ENCODE data around the gene PAOX.
A peak's percentile ranks its signal among the peaks of the same experiment; 100 is the strongest.
"Not testable (repeated sequence)": the region's sequence is repeated elsewhere in the genome, so short reads cannot be mapped to it uniquely, and the experiment has no call there.

PAOX gene

DNA sequence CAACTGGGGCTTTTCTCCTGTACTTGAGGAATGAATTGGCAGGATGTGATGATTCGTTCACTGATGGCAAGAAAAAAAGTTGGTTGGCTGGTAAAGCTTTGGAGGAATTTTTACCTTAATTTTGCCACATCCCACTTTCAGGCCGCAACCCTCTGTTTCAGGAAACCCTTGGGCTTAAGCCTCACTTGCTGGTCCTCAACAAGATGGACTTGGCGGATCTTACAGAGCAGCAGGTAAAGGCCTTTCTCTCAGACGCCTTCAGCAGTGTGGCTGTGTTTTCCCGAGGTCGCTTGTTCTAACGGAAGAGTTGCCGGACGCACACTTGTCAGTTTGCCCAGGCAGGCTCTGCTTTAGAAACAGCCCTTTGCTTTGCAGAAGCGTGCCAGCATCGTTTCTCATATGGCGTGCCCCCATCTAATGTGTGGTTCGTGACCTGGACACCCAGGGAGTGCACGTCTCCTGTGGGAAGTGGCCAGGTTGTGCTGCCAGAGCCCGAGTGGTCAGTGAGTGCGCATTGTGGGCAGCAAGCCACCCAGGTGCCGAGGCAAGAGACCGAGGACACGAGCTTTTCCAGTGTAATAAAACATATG, 17.1 kb downstream of the PAOX start:
- peaks cover 65% of the 10 kb centered on the region for H3K4me1 Mint-ChIP-seq (ENCODE audit: low read depth)
- peaks cover 66% of the 10 kb centered on the region for H3K36me3 Mint-ChIP-seq (ENCODE audit: low read depth)
- H3K27ac Mint-ChIP-seq: peak overlapping the region; percentile 97
- H3K9me3 Mint-ChIP-seq: no peaks in the 10 kb centered on the region
- H3K27me3 Mint-ChIP-seq: no peaks in the 10 kb centered on the region
- H3K4me3 Mint-ChIP-seq: peak overlapping the region; percentile 96
- DNase-seq: no peak

DNA sequence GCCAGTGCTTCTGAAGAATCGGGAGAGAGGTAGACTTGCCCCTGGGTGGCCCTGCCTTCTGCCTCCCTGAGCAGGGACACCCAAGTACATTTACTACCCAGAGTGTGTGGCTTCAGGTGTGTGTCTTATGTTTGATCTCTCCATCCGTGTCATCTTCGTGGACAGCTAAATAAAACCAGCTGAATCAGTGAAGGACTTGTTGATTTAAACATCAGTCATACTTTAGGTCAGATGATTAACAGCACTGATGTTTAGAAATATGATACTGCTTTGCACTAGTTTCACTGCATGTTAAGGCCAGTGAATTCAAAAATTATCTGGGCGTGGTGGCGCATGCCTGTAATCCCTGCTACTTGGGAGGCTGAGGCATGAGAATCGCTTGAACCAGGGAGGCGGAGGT, 18.9 kb downstream of the PAOX start:
- no peaks in the 10 kb centered on the region for H3K9me3 Mint-ChIP-seq
- H3K27ac Mint-ChIP-seq: peak overlapping the region; percentile 50
- peaks cover 59% of the 10 kb centered on the region for H3K4me1 Mint-ChIP-seq (ENCODE audit: low read depth)
- no peaks in the 10 kb centered on the region for H3K27me3 Mint-ChIP-seq
- peaks cover 83% of the 10 kb centered on the region for H3K36me3 Mint-ChIP-seq (ENCODE audit: low read depth)
- no peak for DNase-seq
- no peak overlapping the region for H3K4me3 Mint-ChIP-seq

DNA sequence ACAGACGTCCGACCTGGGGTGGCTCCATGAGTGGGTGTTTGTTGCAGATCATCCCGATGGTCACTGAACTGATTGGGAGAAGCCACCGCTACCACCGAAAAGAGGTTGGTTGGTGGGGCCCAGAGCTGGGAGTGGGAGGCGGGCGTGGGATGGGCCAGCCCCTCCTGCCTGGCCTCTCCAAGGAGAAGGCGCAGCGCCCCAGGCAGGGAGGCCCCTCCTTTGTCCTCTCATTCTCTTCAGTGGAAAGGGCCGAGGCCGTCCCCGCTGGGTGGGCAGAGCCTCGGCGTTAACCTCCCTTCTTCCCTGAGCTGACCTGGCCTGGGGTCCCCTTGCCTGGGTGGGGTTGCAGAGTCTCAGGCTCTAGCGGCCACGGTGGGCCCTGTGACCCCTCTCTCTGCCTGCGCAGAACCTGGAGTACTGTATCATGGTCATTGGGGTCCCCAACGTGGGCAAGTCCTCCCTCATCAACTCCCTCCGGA, 20.1 kb downstream of the PAOX start:
- Mint-ChIP-seq H3K27ac (no peak overlapping the region), H3K4me1 (ENCODE audit: low read depth) (peaks cover 55% of the 10 kb centered on the region), H3K4me3 (no peak overlapping the region)

DNA sequence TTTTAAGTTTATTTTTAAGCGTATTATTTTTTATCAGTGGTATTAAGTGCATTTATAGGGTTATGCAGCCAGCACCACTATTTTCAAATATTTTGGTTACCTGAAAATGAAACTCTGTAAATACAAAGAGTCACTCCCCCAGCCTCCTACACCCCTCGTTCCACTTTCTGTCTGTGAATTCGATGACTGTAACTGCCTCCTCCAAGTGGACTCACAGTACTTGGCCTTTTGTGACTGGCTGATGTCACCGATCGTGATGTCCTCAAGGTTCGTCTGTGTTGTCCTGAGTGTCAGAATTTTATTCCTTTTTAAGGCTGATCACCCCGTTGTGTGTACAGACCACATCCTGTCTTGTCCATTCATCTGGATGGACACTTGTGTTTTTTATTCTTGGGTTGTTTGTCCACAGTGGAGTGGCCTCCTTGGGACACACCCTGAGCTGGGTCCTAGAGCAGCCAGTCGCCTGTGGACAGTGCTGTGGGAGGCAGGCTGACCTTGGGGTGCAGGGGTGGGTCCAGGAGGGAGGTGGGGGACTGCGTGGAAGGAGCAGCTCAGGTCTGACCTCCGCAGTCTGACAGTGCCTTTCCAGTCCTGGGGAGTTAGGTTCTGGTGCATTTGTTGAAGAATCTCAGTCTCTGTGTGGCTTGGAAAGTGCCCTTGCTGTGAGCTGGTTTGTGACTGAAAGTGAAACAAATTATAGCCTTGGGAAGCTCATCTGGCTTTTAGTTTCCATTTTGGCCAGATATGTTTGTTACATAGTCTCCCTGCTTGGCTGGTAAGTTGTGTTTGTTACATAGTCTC, 21.8 kb downstream of the PAOX start:
- Mint-ChIP-seq H3K27me3 (no peaks in the 10 kb centered on the region), H3K36me3 (ENCODE audit: low read depth) (peaks cover 96% of the 10 kb centered on the region), H3K4me3 (no peak overlapping the region), H3K9me3 (no peaks in the 10 kb centered on the region), H3K27ac (peak overlapping the region; percentile 69), H3K4me1 (ENCODE audit: low read depth) (peaks cover 60% of the 10 kb centered on the region)
- no peak for DNase-seq

More for the DNA sequence above, 20.1 kb downstream of the PAOX start:
- Mint-ChIP-seq H3K27me3 (no peaks in the 10 kb centered on the region), H3K9me3 (no peaks in the 10 kb centered on the region), H3K36me3 (ENCODE audit: low read depth) (peaks cover 93% of the 10 kb centered on the region)
- no peak for DNase-seq

DNA sequence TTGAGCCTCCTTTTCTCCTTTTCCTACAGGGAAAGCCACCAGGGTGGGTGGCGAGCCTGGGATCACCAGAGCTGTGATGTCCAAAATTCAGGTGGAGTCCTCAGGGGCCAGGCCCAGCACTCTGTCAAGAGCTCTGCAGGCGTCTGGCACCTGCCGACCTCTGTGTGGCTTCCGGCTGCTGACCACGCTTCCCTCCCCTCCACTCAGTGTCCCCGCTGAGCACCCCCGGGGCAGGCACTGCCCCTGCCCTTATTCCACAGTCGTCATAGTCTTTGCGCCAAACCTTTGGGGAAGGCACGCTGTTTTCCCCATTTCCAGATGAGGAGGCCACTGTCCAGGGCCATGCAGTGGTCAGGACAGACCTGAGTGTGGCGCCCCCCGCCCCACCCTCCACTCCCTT, 22.4 kb downstream of the PAOX start:
- peaks cover 97% of the 10 kb centered on the region for H3K36me3 Mint-ChIP-seq (ENCODE audit: low read depth)
- no peaks in the 10 kb centered on the region for H3K27me3 Mint-ChIP-seq
- DNase-seq: no peak
- H3K9me3 Mint-ChIP-seq: no peaks in the 10 kb centered on the region
- no peak overlapping the region for H3K4me3 Mint-ChIP-seq
- H3K4me1 Mint-ChIP-seq (ENCODE audit: low read depth): peaks cover 59% of the 10 kb centered on the region
- H3K27ac Mint-ChIP-seq: peak overlapping the region; percentile 69

DNA sequence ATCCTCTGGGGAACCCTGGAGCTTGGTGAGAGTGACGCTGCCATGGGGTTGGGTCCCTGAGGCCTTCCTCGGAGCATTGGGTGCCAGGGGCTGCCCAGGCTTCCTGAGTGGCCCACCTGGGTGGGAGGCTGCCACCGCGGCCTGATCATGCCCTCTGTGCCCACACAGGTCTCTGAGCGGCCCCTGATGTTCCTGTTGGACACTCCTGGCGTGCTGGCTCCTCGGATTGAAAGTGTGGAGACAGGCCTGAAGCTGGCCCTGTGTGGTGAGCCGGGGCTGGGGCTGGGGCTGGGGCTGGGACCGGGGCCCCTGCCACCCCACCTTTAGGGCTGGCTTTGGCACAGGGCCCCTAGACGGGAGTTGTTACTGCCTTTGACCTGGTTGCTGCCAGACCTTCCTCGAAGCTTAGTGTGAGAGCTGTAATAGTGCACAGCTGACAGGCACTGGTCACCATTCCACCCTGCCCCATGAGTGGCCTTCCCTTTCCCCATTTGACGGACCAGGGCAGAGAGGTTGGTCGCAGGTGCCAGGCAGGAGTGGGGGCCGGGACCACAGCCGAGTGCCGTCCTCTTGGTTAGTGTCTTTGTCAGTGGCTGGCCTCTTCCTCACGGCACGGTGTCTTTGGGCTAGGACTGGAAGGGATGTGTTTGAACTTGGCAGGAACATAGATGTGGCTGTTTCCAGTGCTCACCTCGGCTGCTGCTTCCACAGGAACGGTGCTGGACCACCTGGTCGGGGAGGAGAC, 23.1 kb downstream of the PAOX start:
- H3K4me3 Mint-ChIP-seq: no peak overlapping the region
- peak overlapping the region; percentile 1 for H3K27ac Mint-ChIP-seq
- peaks cover 97% of the 10 kb centered on the region for H3K36me3 Mint-ChIP-seq (ENCODE audit: low read depth)
- no peaks in the 10 kb centered on the region for H3K27me3 Mint-ChIP-seq
- H3K4me1 Mint-ChIP-seq (ENCODE audit: low read depth): peaks cover 58% of the 10 kb centered on the region
- H3K9me3 Mint-ChIP-seq: no peaks in the 10 kb centered on the region
- DNase-seq: no peak

DNA sequence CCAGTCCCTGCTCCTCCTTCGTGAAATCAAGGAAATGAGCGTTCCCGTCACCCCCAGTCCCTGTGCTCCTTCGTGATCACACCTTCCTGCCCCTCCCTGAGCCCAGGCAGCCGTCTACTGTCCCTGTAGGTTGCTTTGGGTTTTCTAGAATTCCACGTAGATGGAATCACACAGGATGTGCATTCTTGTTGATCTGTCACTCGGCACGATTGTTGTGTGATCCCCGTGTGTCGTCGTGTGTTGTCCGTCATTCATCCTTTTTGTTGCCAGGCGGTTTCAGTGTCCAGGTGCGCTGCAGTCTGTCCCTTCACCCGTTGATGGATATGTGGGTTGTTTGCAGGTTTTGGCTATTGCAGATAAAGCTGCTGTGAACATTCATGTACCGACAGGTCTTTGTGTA, 24.3 kb downstream of the PAOX start:
- Mint-ChIP-seq H3K27me3 (no peaks in the 10 kb centered on the region), H3K27ac (no peak overlapping the region), H3K36me3 (ENCODE audit: low read depth) (peaks cover 97% of the 10 kb centered on the region), H3K4me1 (ENCODE audit: low read depth) (peaks cover 59% of the 10 kb centered on the region), H3K4me3 (no peak overlapping the region), H3K9me3 (no peaks in the 10 kb centered on the region)
- no peak for DNase-seq

DNA sequence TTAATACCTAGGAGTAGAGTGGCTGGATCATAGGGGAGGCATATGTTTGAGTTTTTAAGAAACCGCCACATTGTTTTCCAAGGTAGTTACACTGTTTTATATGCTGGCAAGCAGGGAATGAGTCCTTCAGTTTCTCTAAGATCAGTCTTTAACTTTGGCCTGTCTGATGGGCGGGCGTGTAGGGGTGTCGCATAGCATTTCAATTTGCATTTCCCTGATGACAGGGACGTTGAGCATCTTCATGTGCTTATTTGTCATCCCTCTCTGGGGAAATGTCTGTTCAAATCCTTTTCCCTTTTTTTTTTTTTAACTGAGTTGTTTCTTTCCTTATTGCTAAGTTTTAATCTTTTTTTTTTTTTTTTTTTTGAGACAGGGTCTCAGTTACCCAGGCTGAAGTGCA, 24.7 kb downstream of the PAOX start:
- H3K36me3 Mint-ChIP-seq (ENCODE audit: low read depth): peaks cover 97% of the 10 kb centered on the region
- no peak for DNase-seq
- no peak overlapping the region for H3K4me3 Mint-ChIP-seq

DNA sequence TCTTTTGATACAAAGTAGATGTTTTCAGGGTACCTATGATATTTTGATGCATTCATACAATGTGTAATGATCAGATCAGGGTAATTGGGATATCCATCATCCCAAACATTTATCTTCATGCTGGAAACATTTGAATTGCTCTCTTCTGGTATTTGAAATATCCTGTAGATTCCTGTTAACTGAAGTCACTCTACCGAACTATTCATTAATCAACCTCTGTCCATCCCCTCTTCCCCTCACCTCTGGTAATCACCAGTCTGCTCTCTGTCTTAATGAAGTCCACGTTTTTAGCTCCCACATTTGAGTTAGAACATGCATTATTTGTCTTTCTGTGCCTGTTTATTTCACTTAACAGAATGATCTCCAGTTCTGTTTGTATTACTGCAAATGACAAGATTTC, 26.2 kb downstream of the PAOX start:
- Mint-ChIP-seq H3K27me3 (no peaks in the 10 kb centered on the region), H3K4me3 (no peak overlapping the region), H3K4me1 (ENCODE audit: low read depth) (peaks cover 58% of the 10 kb centered on the region), H3K9me3 (peaks cover under 1% of the 10 kb centered on the region), H3K36me3 (ENCODE audit: low read depth) (peaks cover 95% of the 10 kb centered on the region), H3K27ac (peak overlapping the region; percentile 26)
- no peak for DNase-seq

More for the DNA sequence above, 24.7 kb downstream of the PAOX start:
- no peak overlapping the region for H3K27ac Mint-ChIP-seq
- H3K9me3 Mint-ChIP-seq: no peaks in the 10 kb centered on the region
- no peaks in the 10 kb centered on the region for H3K27me3 Mint-ChIP-seq
- H3K4me1 Mint-ChIP-seq (ENCODE audit: low read depth): peaks cover 62% of the 10 kb centered on the region

DNA sequence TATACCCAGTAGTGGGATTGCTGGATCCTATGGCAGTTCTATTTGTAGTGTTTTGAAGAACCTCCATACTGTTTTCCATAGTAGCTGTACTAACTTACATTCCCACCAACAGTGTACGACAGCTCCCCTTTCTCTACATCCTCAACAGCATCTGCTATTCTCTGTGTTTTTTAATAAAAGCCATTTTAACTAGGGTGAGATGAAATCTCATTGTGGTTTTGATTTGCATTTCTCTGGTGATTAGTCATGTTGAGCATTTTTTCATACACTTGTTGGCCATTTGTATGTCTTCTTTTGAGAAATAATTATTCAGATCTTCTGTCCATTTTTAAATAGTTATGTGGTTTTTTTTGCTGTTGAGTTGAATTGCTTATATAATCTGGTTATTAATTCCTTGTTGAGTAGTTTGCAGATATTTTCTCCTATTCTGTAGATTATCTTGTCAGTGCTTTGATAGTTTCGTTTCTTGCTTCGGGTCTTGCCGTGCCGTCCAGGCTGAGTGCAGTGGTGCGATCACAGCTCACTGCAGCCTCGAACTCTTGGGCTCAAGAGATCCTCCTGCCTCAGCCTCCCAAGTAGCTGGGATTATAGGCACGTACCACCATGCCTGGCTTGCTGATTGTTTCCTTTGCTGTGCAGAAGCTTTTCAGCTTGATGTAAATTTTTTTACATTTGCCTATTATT, 26.9 kb downstream of the PAOX start:
- Mint-ChIP-seq H3K9me3 (peaks cover 5% of the 10 kb centered on the region), H3K27ac (peak overlapping the region; percentile 26), H3K4me1 (ENCODE audit: low read depth) (peaks cover 51% of the 10 kb centered on the region), H3K27me3 (no peaks in the 10 kb centered on the region), H3K4me3 (no peak overlapping the region), H3K36me3 (ENCODE audit: low read depth) (peaks cover 95% of the 10 kb centered on the region)
- no peak for DNase-seq

DNA sequence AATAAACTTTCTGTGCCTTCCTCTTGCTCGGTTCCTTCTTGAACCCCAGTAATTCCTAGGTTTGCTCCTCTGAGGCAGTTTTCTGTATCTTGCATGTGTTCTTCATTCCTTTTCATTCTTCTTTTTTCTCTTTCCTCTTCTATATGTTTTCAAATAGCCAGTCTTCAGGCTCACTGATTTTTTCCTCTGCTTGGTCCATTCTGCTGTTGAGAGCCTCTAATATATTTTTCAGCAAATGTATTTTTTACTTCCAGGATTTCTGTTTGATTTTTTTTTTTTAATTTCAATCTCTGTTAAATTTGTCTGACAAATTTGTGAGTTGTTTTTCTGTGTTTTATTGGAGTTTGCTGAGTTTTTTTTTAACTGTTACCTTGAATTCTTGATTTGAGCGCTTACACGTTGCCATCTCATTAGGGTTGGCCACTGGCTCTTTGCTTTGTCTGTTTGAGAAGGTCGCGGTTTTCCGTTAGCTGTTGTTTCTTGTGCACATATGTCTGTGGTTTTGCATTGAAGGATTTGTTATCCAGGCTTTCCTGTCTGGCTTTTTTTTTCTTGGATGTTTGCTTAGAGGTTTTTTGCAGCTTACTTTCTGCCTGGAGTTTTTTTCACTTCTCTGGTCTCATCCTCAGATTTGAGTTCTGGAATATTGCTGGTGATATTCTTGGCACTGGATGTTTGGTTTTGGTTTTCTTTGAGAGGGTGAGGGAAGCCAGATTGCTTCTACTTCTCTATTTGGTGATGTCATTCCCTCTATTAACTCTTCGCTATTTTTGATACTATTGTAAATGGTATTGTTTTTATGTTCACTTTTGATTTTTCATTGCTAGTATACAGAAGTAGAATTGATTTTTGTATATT, 32.7 kb downstream of the PAOX start:
- Mint-ChIP-seq H3K27ac (no peak overlapping the region), H3K9me3 (peaks cover 18% of the 10 kb centered on the region), H3K4me1 (ENCODE audit: low read depth) (peaks cover 24% of the 10 kb centered on the region), H3K36me3 (ENCODE audit: low read depth) (peaks cover 91% of the 10 kb centered on the region), H3K27me3 (no peaks in the 10 kb centered on the region), H3K4me3 (no peak overlapping the region)
- DNase-seq: no peak

DNA sequence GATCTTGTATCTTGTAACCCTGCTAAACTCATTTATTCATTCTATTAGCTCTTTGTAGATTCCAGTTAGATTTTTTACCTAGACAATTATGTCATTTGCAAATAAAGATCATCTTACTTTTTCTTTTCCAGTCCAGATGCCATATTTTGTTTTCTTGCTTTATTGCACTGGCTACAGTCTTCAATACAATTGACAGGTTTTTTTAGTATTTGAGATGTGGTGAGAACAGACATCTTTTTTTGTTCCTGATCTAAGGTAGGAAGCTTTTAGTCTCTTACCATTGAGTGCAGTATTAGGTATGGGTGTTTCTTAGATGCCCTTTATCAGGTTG, 33.3 kb downstream of the PAOX start:
- H3K4me3 Mint-ChIP-seq: no peak overlapping the region
- peaks cover 18% of the 10 kb centered on the region for H3K9me3 Mint-ChIP-seq
- peaks cover 86% of the 10 kb centered on the region for H3K36me3 Mint-ChIP-seq (ENCODE audit: low read depth)
- no peaks in the 10 kb centered on the region for H3K27me3 Mint-ChIP-seq
- no peak overlapping the region for H3K27ac Mint-ChIP-seq
- DNase-seq: no peak
- peaks cover 18% of the 10 kb centered on the region for H3K4me1 Mint-ChIP-seq (ENCODE audit: low read depth)

DNA sequence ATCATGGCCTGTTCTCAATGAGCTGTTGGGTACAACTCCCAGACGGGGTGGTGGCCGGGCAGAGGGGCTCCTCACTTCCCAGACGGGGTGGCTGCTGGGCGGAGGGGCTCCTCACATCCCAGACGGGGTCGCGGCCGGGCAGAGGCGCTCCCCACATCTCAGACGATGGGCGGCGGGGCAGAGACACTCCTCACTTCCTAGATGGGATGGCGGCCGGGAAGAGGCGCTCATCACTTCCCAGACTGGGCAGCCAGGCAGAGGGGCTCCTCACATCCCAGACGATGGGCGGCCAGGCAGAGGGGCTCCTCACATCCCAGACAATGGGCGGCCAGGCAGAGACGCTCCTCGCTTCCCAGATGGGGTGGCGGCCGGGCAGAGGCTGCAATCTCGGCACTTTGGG, 35.3 kb downstream of the PAOX start:
- DNase-seq; H3K27ac Mint-ChIP-seq; H3K4me3 Mint-ChIP-seq; H3K4me1 Mint-ChIP-seq (ENCODE audit: low read depth); H3K27me3 Mint-ChIP-seq: not testable (repeated sequence)
- Mint-ChIP-seq H3K36me3 (ENCODE audit: low read depth) (peaks cover 83% of the 10 kb centered on the region), H3K9me3 (peaks cover 18% of the 10 kb centered on the region)

DNA sequence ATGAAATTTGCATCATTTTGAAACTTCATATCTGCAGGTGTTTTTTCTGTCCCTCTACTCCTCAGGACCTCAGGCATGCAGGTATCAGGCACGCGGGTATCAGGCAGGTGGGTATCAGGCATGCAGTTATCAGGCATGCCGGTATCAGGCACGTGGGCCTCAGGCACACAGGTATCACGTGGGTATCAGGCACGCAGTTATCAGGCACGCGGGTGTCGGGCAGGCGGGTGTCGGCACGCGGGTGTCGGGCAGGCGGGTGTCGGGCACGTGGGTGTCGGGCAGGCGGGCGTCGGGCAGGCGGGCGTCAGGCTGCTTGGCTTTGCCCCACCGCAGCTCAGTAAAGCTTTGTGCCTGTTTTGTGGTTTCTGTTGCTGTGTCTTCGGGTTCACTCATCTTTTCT, 36.7 kb downstream of the PAOX start:
- Mint-ChIP-seq H3K4me3 (no peak overlapping the region), H3K4me1 (ENCODE audit: low read depth) (peaks cover 3% of the 10 kb centered on the region), H3K27ac (no peak overlapping the region), H3K27me3 (no peaks in the 10 kb centered on the region), H3K9me3 (peaks cover 16% of the 10 kb centered on the region), H3K36me3 (ENCODE audit: low read depth) (peaks cover 84% of the 10 kb centered on the region)
- no peak for DNase-seq

Data from activated T-cell treated with anti-CD3 and anti-CD28 coated beads, Interleukin-2, amount 50 U/mL, for 24 hours (primary cell).